H9 (cell line): ENCODE data around the gene CPB1. TPM values are rescaled to one million over a fixed set of nuclear protein-coding genes. Genes with fewer than 3 reads are reported as not detected.

Experiments used
- DNase-seq: peaks from one replicate; pipeline ENCODE4 v3.0.0-alpha.2; 2017
- H2AFZ ChIP-seq: one replicate; pipeline ENCODE4 v1.6.1; 2013; ENCODE audit warnings: mild to moderate bottlenecking, low read length, control low read depth, moderate library complexity
- H2AK5ac ChIP-seq: 2 replicates; pipeline ENCODE4 v1.6.1; 2013; ENCODE audit warnings: low read length, control low read depth, mixed read lengths; ENCODE audit not compliant: insufficient read length
- H2BK120ac ChIP-seq: one replicate; pipeline ENCODE4 v1.6.1; 2013; ENCODE audit warnings: low read depth, mild to moderate bottlenecking, low read length, control low read depth, inconsistent platforms; ENCODE audit not compliant: poor library complexity, severe bottlenecking
- H2BK12ac ChIP-seq: 2 replicates; pipeline ENCODE4 v1.6.1; 2013; ENCODE audit warnings: low read length, control low read depth, mixed read lengths, low read depth; ENCODE audit not compliant: insufficient read length
- H2BK15ac ChIP-seq: 2 replicates; pipeline ENCODE4 v1.6.1; 2013; ENCODE audit warnings: low read depth, low read length, control low read depth
- H2BK20ac ChIP-seq: one replicate; pipeline ENCODE4 v1.6.1; 2013; ENCODE audit warnings: low read depth, mild to moderate bottlenecking, low read length, control low read depth, inconsistent platforms; ENCODE audit not compliant: poor library complexity, severe bottlenecking
- H2BK5ac ChIP-seq: 2 replicates; pipeline ENCODE4 v1.6.1; 2013; ENCODE audit warnings: low read length, control low read depth, mixed read lengths; ENCODE audit not compliant: insufficient read length
- H3K14ac ChIP-seq: 2 replicates; pipeline ENCODE4 v1.6.1; 2013; ENCODE audit warnings: low read length, control low read depth; ENCODE audit not compliant: insufficient read depth
- H3K18ac ChIP-seq: 2 replicates; pipeline ENCODE4 v1.6.1; 2013; ENCODE audit warnings: low read depth, mild to moderate bottlenecking, mixed read lengths, low read length, control low read depth; ENCODE audit not compliant: insufficient read length
- H3K23ac ChIP-seq: 2 replicates; pipeline ENCODE4 v1.6.1; 2013; ENCODE audit warnings: low read length, control low read depth, mixed read lengths, low read depth; ENCODE audit not compliant: insufficient read length
- H3K23me2 ChIP-seq: 2 replicates; pipeline ENCODE4 v1.6.1; 2013; ENCODE audit warnings: low read depth, mild to moderate bottlenecking, mixed read lengths, low read length, control low read depth; ENCODE audit not compliant: insufficient read length, poor library complexity, severe bottlenecking
- H3K27ac ChIP-seq: 2 replicates; pipeline ENCODE4 v1.5.1; 2013; ENCODE audit warnings: low read length, control low read depth, mixed read lengths, low read depth; ENCODE audit not compliant: insufficient read length
- H3K27me3 ChIP-seq: 2 replicates; pipeline ENCODE4 v1.6.1; 2013; ENCODE audit warnings: low read length, control low read depth, inconsistent platforms; ENCODE audit not compliant: insufficient read depth
- H3K4ac ChIP-seq: 2 replicates; pipeline ENCODE4 v1.6.1; 2013; ENCODE audit warnings: low read depth, mild to moderate bottlenecking, control low read depth, inconsistent platforms, low read length, moderate library complexity
- H3K4me1 ChIP-seq: 2 replicates; pipeline ENCODE4 v1.6.1; 2013; ENCODE audit warnings: low read length, control low read depth, inconsistent platforms; ENCODE audit not compliant: insufficient read depth
- H3K4me2 ChIP-seq: 2 replicates; pipeline ENCODE4 v1.6.1; 2013; ENCODE audit warnings: low read length, control low read depth, mixed read lengths; ENCODE audit not compliant: insufficient read length, insufficient read depth
- H3K56ac ChIP-seq: 2 replicates; pipeline ENCODE4 v1.6.1; 2013; ENCODE audit warnings: low read depth, mild to moderate bottlenecking, mixed read lengths, low read length, control low read depth; ENCODE audit not compliant: insufficient read length
- H3K79me1 ChIP-seq: 2 replicates; pipeline ENCODE4 v1.6.1; 2013; ENCODE audit warnings: low read depth, mild to moderate bottlenecking, moderate library complexity, low read length, control low read depth, inconsistent platforms; ENCODE audit not compliant: insufficient read depth, poor library complexity, severe bottlenecking
- H3K79me2 ChIP-seq: 2 replicates; pipeline ENCODE4 v1.6.1; 2013; ENCODE audit warnings: low read length, control low read depth, inconsistent platforms; ENCODE audit not compliant: insufficient read depth
- H3K9ac ChIP-seq: 2 replicates; pipeline ENCODE4 v1.6.1; 2013; ENCODE audit warnings: low read length, control low read depth, mixed read lengths; ENCODE audit not compliant: insufficient read length; ENCODE audit errors: extremely low read depth
- H3K9me3 ChIP-seq: one replicate; pipeline ENCODE4 v1.6.1; 2013; ENCODE audit warnings: low read depth, low read length, inconsistent platforms; ENCODE audit not compliant: control insufficient read depth
- H3T11ph ChIP-seq: one replicate; pipeline ENCODE4 v1.6.1; 2013; ENCODE audit warnings: mild to moderate bottlenecking, low read length, control low read depth, inconsistent platforms
- H4K20me1 ChIP-seq: one replicate; pipeline ENCODE4 v1.6.1; 2013; ENCODE audit not compliant: control insufficient read depth, insufficient read length, insufficient read depth
- H4K5ac ChIP-seq: 2 replicates; pipeline ENCODE4 v1.6.1; 2013; ENCODE audit warnings: low read depth, mild to moderate bottlenecking, mixed read lengths, low read length, control low read depth; ENCODE audit not compliant: insufficient read length
- H4K8ac ChIP-seq: replicated peaks from 2 replicates; pipeline ENCODE4 v1.6.1; 2013; ENCODE audit warnings: low read length, control low read depth, mixed read lengths, low read depth; ENCODE audit not compliant: insufficient read length
- H4K91ac ChIP-seq: 2 replicates; pipeline ENCODE4 v1.6.1; 2013; ENCODE audit warnings: low read depth, mild to moderate bottlenecking, moderate library complexity, mixed read lengths, low read length, control low read depth; ENCODE audit not compliant: insufficient read length
- H3K27ac Mint-ChIP-seq, 3 experiments: 2 replicates in 2 of 3; 3 replicates in 1 of 3; pipeline ENCODE4 v1.8.0; 2020 to 2021; ENCODE audit warnings: mixed read lengths in 3 of 3, mild to moderate bottlenecking in 1 of 3, moderate library complexity in 1 of 3
- H3K27me3 Mint-ChIP-seq: 2 replicates; pipeline ENCODE4 v1.8.0; 2021; ENCODE audit warnings: low read depth, mild to moderate bottlenecking, moderate library complexity, mixed read lengths
- H3K36me3 Mint-ChIP-seq, 3 experiments: 2 replicates in 2 of 3; 3 replicates in 1 of 3; pipeline ENCODE4 v1.8.0; 2020 to 2021; ENCODE audit warnings: low read depth in 3 of 3, mixed read lengths in 3 of 3; ENCODE audit not compliant: insufficient read depth in 1 of 3
- H3K4me1 Mint-ChIP-seq, 2 experiments: 2 replicates each; pipeline ENCODE4 v1.8.0; 2020; ENCODE audit warnings: mixed read lengths in 2 of 2
- H3K4me3 Mint-ChIP-seq, 2 experiments: 2 replicates in 1 of 2; 3 replicates in 1 of 2; pipeline ENCODE4 v1.8.0; 2020 to 2021; ENCODE audit warnings: mild to moderate bottlenecking in 2 of 2, mixed read lengths in 2 of 2, moderate library complexity in 1 of 2
- H3K9me3 Mint-ChIP-seq, 2 experiments: 2 replicates in 1 of 2; 3 replicates in 1 of 2; pipeline ENCODE4 v1.8.0; 2020; ENCODE audit warnings: mild to moderate bottlenecking in 2 of 2, mixed read lengths in 2 of 2, moderate library complexity in 1 of 2
- WGBS: extraction: QIAGEN DNeasy Blood & Tissue Kit; methylation state at CpG from one replicate; pipeline ENCODE4 v1.1.7; 2013; ENCODE audit warnings: missing lambda C conversion rate, low lambda C conversion rate, mixed read lengths; ENCODE audit not compliant: insufficient read length; ENCODE audit errors: extremely low coverage; 5-methylcytosine and 5-hydroxymethylcytosine counted together
- total RNA-seq: library from RNA; stranded (reverse); gene quantifications from 2 replicates; pipeline ENCODE4 v1.2.1, GENCODE V29; 2021
- TF ChIP-seq, protein P1 (sequence below): fragments of 200-600 bp; sonication (generic); conservative IDR thresholded peaks from 3 replicates; pipeline ENCODE4 v1.8.0; 2021; ENCODE audit warnings: antibody characterized with exemption, mild to moderate bottlenecking

The CPB1 gene
- total RNA-seq, 1 experiment from 2014 or later: not detected

GRCh38 chr3:148881286-148881685 lies 53.7 kb downstream of the CPB1 start:
- no peaks in the 10 kb centered on the region for H3K27me3 ChIP-seq
- no peak overlapping the region for H3K4ac ChIP-seq
- no peak overlapping the region for H4K8ac ChIP-seq
- no peak overlapping the region for H2BK120ac ChIP-seq
- no peaks in the 10 kb centered on the region for H3K79me1 ChIP-seq
- H3K4me1 ChIP-seq: no peaks in the 10 kb centered on the region
- H2AFZ ChIP-seq: no peak overlapping the region
- WGBS: no CpG with 5 or more reads among the region's 2 CpGs
- H4K5ac ChIP-seq: no peak overlapping the region
- no peaks in the 10 kb centered on the region for H3K9me3 Mint-ChIP-seq
- H3K9ac ChIP-seq: no peak overlapping the region
- H3K23ac ChIP-seq: no peak overlapping the region
- no peaks in the 10 kb centered on the region for H3K27me3 Mint-ChIP-seq
- H3K9me3 ChIP-seq: no peaks in the 10 kb centered on the region
- H3K14ac ChIP-seq: no peak overlapping the region
- no peaks in the 10 kb centered on the region for H3K4me1 Mint-ChIP-seq
- no peak overlapping the region for H2BK5ac ChIP-seq
- H3T11ph ChIP-seq: no peak overlapping the region
- H4K20me1 ChIP-seq: no peaks in the 10 kb centered on the region
- no peak overlapping the region for H3K56ac ChIP-seq
- H4K91ac ChIP-seq: no peak overlapping the region
- H3K4me3 Mint-ChIP-seq: no peak overlapping the region
- DNase-seq: no peak
- no peak overlapping the region for H3K18ac ChIP-seq
- no peak overlapping the region for H2BK12ac ChIP-seq
- H2BK20ac ChIP-seq: no peak overlapping the region
- H2AK5ac ChIP-seq: no peak overlapping the region
- no peak overlapping the region for H3K27ac Mint-ChIP-seq
- H3K79me2 ChIP-seq: no peaks in the 10 kb centered on the region
- no peak overlapping the region for H2BK15ac ChIP-seq
- TF ChIP-seq, protein P1, sequence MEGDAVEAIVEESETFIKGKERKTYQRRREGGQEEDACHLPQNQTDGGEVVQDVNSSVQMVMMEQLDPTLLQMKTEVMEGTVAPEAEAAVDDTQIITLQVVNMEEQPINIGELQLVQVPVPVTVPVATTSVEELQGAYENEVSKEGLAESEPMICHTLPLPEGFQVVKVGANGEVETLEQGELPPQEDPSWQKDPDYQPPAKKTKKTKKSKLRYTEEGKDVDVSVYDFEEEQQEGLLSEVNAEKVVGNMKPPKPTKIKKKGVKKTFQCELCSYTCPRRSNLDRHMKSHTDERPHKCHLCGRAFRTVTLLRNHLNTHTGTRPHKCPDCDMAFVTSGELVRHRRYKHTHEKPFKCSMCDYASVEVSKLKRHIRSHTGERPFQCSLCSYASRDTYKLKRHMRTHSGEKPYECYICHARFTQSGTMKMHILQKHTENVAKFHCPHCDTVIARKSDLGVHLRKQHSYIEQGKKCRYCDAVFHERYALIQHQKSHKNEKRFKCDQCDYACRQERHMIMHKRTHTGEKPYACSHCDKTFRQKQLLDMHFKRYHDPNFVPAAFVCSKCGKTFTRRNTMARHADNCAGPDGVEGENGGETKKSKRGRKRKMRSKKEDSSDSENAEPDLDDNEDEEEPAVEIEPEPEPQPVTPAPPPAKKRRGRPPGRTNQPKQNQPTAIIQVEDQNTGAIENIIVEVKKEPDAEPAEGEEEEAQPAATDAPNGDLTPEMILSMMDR: no peak
- H3K4me2 ChIP-seq: no peak overlapping the region
- H3K23me2 ChIP-seq: no peaks in the 10 kb centered on the region
- no peak overlapping the region for H3K27ac ChIP-seq
- no peaks in the 10 kb centered on the region for H3K36me3 Mint-ChIP-seq
